ENCODE data around the gene CNNM4. TPM values are rescaled to one million over a fixed set of nuclear protein-coding genes. Genes with fewer than 3 reads are reported as not detected.

Gene CNNM4
- polyA plus RNA-seq (2013, experiment 1 of 2): 5.8 TPM
- 6.9 TPM for polyA plus RNA-seq (2013, experiment 2 of 2)

DNA sequence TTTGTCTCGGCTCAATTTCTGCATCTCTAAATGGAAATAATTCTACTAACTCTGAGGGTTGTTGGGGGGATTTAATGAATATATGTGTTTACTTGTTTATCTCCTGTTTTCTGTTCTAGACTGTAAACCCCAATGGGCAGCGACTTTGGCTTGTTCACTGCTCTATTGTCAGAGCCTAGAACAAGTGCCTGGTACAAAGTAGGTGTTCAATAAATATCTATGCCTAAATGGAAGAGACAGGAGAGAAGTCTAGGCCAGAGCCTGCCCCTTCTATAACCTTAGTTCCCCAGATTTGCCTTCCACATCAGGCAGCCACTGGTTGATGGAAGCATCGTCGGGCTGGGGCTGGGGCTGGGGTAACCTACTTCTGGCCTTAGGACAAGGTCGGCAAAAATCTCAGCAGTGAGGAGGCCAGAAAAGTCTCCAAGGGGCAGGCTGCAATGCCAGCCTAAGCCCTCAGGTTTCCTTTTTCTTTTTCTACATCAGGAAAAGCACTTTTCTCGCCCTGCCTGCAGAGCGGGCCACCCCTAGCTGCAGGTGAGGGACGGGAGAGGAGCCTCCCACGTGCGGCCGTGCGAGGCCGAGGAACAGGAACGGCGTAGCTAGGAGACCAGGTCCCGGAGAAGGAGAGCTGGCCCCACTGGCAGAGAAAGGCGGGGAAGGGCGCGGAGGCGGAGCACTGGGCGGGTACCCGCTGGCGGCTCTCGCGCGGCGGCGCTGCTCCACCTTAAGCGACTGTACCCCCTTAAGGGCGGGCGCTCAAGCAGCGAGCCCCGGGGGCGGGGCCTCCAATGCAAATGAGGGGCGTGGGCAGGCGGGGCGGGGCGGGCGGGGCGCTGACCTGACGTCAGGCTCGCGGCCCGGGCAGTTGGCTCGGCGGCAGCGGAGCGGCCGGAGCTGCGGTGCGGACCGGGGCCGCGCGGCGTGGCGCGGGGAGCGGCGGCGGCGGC lies at the start of gene CNNM4:
CNNM4 (plus strand) TSS at position 867 of the 950 bp plus-strand sequence. CDS start 98 bp downstream, outside the sequence.
- peak within 1 kb of the TSS; percentile 69 for H3K27ac ChIP-seq (ENCODE audit: low read depth, low read length)
- peaks cover 28% of the 10 kb centered on the region for H3K4me1 ChIP-seq (ENCODE audit: insufficient read depth, low read length)
- 6% methylated on average over 62 of the region's 62 CpGs for WGBS
- H3K4me3 ChIP-seq (ENCODE audit: low read length): peak within 1 kb of the TSS; percentile 75
- H3K9ac ChIP-seq (ENCODE audit: low read depth, low read length): peak within 1 kb of the TSS; percentile 74
- no peaks in the 10 kb centered on the region for H3K9me3 ChIP-seq (ENCODE audit: insufficient read depth, low read depth, low read length)
- H3K27me3 ChIP-seq (ENCODE audit: insufficient read depth, low read length): no peaks in the 10 kb centered on the region
- no peaks in the 10 kb centered on the region for H3K36me3 ChIP-seq (ENCODE audit: insufficient read depth, low read length)

DNA sequence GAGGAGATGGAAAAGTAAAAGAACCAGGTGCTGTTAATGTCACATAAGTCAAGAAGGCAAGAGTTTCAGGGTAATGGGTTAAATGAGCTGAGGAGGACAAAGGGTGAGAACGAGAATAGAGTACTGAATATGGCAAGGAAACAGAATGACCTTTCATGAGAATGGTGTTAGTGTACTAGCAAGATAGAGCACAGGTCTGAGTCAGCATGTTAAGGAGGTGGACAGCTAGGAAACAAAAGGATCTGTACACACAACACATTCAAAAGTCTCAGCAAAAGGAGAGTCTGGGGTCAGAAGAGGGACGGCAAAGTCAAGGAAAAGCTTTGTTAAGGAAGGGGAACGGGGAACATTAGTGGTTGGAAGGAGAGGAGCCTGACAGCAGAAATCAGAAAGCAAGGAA lies 49.7 kb upstream of the CNNM4 start:
- H3K9ac ChIP-seq (ENCODE audit: low read depth, low read length): no peak overlapping the region
- H3K9me3 ChIP-seq (ENCODE audit: insufficient read depth, low read depth, low read length): peaks cover 4% of the 10 kb centered on the region; the same call in 1 of the 2 replicates
- no peak overlapping the region for H3K27ac ChIP-seq (ENCODE audit: low read depth, low read length)
- 92% methylated on average over 3 of the region's 3 CpGs for WGBS
- H3K27me3 ChIP-seq (ENCODE audit: insufficient read depth, low read length): no peaks in the 10 kb centered on the region
- H3K4me1 ChIP-seq (ENCODE audit: insufficient read depth, low read length): no peaks in the 10 kb centered on the region
- H3K4me3 ChIP-seq (ENCODE audit: low read length): no peak overlapping the region
- H3K36me3 ChIP-seq (ENCODE audit: insufficient read depth, low read length): peaks cover 71% of the 10 kb centered on the region

DNA sequence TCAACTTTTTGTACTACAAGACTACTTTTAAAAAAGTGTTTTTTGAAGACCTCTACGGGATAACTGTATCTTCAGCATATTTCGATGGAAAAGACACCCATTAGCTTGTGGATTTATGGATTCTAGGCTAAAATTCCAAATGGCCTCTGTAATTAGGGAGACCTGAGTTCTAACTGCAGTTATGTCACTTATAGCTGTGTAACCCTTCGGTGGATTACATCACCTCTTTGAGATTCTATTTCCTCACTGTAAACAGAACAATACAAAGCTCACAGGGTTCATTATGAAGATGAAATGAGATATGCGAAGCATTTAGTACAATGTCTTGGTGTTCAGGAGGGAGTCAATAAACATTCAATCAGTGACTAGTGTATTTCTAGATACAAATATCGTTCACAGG lies 45.0 kb upstream of the CNNM4 start:
- no peaks in the 10 kb centered on the region for H3K4me1 ChIP-seq (ENCODE audit: insufficient read depth, low read length)
- no peaks in the 10 kb centered on the region for H3K9me3 ChIP-seq (ENCODE audit: insufficient read depth, low read depth, low read length)
- no peak overlapping the region for H3K4me3 ChIP-seq (ENCODE audit: low read length)
- H3K27ac ChIP-seq (ENCODE audit: low read depth, low read length): no peak overlapping the region
- H3K36me3 ChIP-seq (ENCODE audit: insufficient read depth, low read length): peaks cover 46% of the 10 kb centered on the region
- no peaks in the 10 kb centered on the region for H3K27me3 ChIP-seq (ENCODE audit: insufficient read depth, low read length)
- no peak overlapping the region for H3K9ac ChIP-seq (ENCODE audit: low read depth, low read length)
- WGBS: 93% methylated on average over 4 of the region's 5 CpGs

DNA sequence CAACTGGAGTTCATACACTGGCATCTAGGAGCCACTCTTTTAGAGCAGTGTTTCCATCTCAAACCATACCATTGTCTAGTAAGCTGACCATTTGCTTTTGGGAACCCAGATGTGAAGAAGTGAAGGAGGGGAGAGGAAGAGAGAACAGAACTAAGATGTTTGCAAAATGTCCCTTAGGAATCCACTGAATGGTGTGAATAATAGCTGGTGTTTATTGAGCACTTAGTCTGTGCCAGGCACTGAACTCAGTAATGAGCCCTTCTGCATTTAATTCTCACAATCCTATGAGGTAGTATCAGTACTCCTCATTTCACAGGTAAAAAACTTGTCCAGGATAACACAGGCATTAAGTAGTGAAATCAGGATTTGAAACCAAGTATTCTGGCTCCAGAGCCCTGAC lies 44.3 kb upstream of the CNNM4 start:
- Histone ChIP-seq H3K36me3 (ENCODE audit: insufficient read depth, low read length) (peaks cover 39% of the 10 kb centered on the region), H3K9ac (ENCODE audit: low read depth, low read length) (no peak overlapping the region), H3K27ac (ENCODE audit: low read depth, low read length) (no peak overlapping the region), H3K4me3 (ENCODE audit: low read length) (no peak overlapping the region), H3K9me3 (ENCODE audit: insufficient read depth, low read depth, low read length) (no peaks in the 10 kb centered on the region), H3K27me3 (ENCODE audit: insufficient read depth, low read length) (no peaks in the 10 kb centered on the region), H3K4me1 (ENCODE audit: insufficient read depth, low read length) (no peaks in the 10 kb centered on the region)

DNA sequence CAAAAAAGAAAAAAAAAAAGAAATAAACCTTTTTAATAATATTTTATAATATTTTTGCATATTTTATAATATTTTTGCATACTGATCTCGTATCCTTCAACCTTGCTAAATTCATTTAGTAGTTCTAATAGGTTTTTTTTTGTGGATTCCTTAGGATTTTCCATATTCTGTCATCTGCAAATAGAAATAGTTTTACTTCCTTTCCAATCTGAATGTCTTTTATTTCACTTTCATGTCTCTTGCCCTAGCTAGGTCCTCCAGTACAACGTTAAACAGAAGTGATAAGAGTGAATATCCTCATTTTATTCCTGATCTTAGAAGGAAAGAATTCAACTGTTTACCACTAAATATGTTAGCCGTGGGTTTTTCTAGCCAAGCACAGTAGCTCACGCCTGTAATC lies 34.6 kb upstream of the CNNM4 start:
- H3K4me1 ChIP-seq (ENCODE audit: insufficient read depth, low read length): no peaks in the 10 kb centered on the region
- H3K9me3 ChIP-seq (ENCODE audit: insufficient read depth, low read depth, low read length): no peaks in the 10 kb centered on the region
- no peak overlapping the region for H3K9ac ChIP-seq (ENCODE audit: low read depth, low read length)
- no peak overlapping the region for H3K27ac ChIP-seq (ENCODE audit: low read depth, low read length)
- 76% methylated on average over 3 of the region's 4 CpGs for WGBS
- H3K27me3 ChIP-seq (ENCODE audit: insufficient read depth, low read length): no peaks in the 10 kb centered on the region
- H3K4me3 ChIP-seq (ENCODE audit: low read length): no peak overlapping the region
- H3K36me3 ChIP-seq (ENCODE audit: insufficient read depth, low read length): peaks cover 55% of the 10 kb centered on the region

DNA sequence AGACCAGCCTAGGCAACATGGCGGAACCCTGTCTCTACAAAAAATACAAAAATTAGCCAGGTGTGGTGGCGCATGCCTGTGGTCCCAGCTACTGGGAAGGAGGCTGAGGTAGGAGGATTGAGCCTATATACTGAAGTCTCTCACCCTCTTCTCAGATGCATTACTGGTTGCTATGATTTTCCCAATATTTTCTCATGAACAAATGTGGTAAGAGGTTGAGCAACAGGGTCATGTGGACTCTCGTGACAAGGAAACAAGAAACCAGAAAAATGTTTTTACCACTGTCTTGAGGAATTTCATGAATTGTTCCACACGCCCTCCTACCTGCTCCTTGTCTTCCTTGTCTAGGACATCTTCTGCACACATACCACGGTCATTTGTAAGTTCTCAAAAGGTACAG lies 33.3 kb upstream of the CNNM4 start:
- Histone ChIP-seq H3K9me3 (ENCODE audit: insufficient read depth, low read depth, low read length) (no peaks in the 10 kb centered on the region), H3K27ac (ENCODE audit: low read depth, low read length) (no peak overlapping the region), H3K36me3 (ENCODE audit: insufficient read depth, low read length) (peaks cover 64% of the 10 kb centered on the region), H3K27me3 (ENCODE audit: insufficient read depth, low read length) (no peaks in the 10 kb centered on the region), H3K4me1 (ENCODE audit: insufficient read depth, low read length) (no peaks in the 10 kb centered on the region), H3K4me3 (ENCODE audit: low read length) (no peak overlapping the region), H3K9ac (ENCODE audit: low read depth, low read length) (no peak overlapping the region)
- 94% methylated on average over 5 of the region's 5 CpGs for WGBS

DNA sequence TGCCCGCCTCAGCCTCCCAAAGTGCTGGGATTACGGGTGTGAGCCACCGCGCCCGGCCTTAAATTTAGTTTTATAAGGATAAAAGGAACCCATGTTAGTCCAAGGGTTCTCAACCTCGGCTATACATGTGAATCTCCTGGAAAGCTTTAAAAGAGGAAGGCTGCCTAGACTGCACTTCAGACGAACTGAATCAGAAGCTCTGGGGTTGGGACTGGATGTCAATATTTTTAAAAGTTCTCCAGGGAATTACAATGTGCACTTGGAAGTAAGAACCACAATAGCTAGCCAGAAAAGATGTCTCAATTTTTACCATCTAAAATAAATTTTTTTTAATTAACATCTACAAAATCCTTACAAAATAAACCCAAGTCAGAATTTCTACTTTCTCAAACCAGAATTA lies 31.0 kb upstream of the CNNM4 start:
- H3K4me3 ChIP-seq (ENCODE audit: low read length): no peak overlapping the region
- no peaks in the 10 kb centered on the region for H3K27me3 ChIP-seq (ENCODE audit: insufficient read depth, low read length)
- H3K9ac ChIP-seq (ENCODE audit: low read depth, low read length): no peak overlapping the region
- H3K36me3 ChIP-seq (ENCODE audit: insufficient read depth, low read length): peaks cover 77% of the 10 kb centered on the region
- 96% methylated on average over 7 of the region's 7 CpGs for WGBS
- no peaks in the 10 kb centered on the region for H3K4me1 ChIP-seq (ENCODE audit: insufficient read depth, low read length)
- no peaks in the 10 kb centered on the region for H3K9me3 ChIP-seq (ENCODE audit: insufficient read depth, low read depth, low read length)
- H3K27ac ChIP-seq (ENCODE audit: low read depth, low read length): no peak overlapping the region

DNA sequence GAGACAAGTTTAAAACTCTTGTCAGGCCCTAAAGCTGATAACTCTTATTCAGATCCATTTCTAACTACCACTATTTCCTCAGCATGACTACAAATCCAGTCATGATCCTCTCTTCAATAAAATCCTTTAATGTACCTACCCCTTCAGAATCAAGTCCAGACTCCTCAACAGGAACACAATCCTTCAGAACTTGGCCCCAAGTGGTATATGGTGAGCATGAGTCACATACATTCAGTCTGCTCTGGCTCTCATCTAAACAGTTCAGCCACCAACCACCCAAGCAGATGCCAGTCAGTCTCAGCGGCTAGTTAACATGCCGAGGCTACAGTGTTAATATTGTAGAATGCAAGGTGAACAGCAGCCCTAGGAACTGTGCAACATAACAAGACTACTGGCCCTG lies 30.5 kb upstream of the CNNM4 start:
- no peak overlapping the region for H3K9ac ChIP-seq (ENCODE audit: low read depth, low read length)
- H3K27me3 ChIP-seq (ENCODE audit: insufficient read depth, low read length): no peaks in the 10 kb centered on the region
- WGBS: 96% methylated on average over 2 of the region's 2 CpGs
- H3K36me3 ChIP-seq (ENCODE audit: insufficient read depth, low read length): peaks cover 81% of the 10 kb centered on the region
- no peak overlapping the region for H3K4me3 ChIP-seq (ENCODE audit: low read length)
- H3K9me3 ChIP-seq (ENCODE audit: insufficient read depth, low read depth, low read length): no peaks in the 10 kb centered on the region
- H3K4me1 ChIP-seq (ENCODE audit: insufficient read depth, low read length): no peaks in the 10 kb centered on the region
- no peak overlapping the region for H3K27ac ChIP-seq (ENCODE audit: low read depth, low read length)

DNA sequence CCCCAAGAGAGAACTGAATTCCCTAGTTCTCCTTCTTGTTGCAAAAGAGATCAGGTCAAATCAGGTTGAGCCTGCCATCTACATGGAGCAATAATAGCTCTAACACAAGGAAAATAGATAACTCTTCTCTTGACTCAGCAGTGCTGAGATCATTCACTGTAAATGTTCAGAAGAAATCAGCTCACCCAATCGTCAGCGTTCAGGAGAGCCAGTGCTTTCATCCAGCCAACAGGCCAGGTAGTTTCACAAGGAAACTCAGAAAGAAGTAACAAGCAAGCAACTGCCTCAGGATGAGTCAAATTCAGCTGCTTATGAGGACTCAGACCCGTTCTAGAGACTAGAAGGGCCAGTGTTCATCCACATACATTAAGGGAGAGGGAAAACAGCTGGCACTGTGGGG lies 26.8 kb upstream of the CNNM4 start:
- H3K27me3 ChIP-seq (ENCODE audit: insufficient read depth, low read length): no peaks in the 10 kb centered on the region
- no peak overlapping the region for H3K27ac ChIP-seq (ENCODE audit: low read depth, low read length)
- no peaks in the 10 kb centered on the region for H3K4me1 ChIP-seq (ENCODE audit: insufficient read depth, low read length)
- no peak overlapping the region for H3K9ac ChIP-seq (ENCODE audit: low read depth, low read length)
- peaks cover 80% of the 10 kb centered on the region for H3K36me3 ChIP-seq (ENCODE audit: insufficient read depth, low read length)
- no peak overlapping the region for H3K4me3 ChIP-seq (ENCODE audit: low read length)
- 92% methylated on average over 3 of the region's 3 CpGs for WGBS
- no peaks in the 10 kb centered on the region for H3K9me3 ChIP-seq (ENCODE audit: insufficient read depth, low read depth, low read length)

DNA sequence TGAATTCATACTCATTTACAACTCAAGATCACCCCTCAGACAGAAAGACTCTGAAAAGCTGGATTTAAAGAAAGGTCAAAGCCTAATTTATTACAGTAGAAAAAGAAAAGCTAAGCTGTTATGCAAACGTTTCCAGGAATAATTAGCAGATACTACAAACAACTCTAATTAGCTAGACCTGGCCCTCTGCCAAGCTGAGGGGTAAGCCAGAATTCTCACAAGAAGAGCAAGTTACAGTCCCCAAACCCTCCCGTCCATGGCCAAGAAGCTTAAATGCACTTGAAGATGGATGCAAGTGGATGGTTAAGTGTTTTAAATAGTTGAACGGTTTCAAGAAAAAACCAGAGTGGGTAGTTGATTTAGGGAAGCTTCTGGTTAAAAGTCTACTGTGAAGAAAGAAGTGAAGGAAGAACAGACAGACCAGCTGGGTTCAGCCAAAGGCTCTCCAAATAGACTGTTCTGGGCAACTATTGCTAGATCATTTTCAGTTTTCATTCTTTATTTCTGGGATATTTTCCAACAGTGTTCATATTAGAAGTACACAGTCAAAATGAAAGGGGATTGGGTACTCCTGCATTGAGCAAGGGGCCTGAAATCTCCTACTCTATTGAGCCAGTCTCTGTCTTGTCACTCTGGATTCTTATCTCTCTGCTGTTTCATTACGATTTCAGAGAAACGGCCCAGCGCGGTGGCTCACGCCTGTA lies 25.7 kb upstream of the CNNM4 start:
- Histone ChIP-seq H3K27ac (ENCODE audit: low read depth, low read length) (no peak overlapping the region), H3K36me3 (ENCODE audit: insufficient read depth, low read length) (peaks cover 72% of the 10 kb centered on the region), H3K9ac (ENCODE audit: low read depth, low read length) (no peak overlapping the region), H3K27me3 (ENCODE audit: insufficient read depth, low read length) (no peaks in the 10 kb centered on the region), H3K4me3 (ENCODE audit: low read length) (no peak overlapping the region), H3K9me3 (ENCODE audit: insufficient read depth, low read depth, low read length) (no peaks in the 10 kb centered on the region), H3K4me1 (ENCODE audit: insufficient read depth, low read length) (no peaks in the 10 kb centered on the region)
- WGBS: 95% methylated on average over 8 of the region's 8 CpGs

DNA sequence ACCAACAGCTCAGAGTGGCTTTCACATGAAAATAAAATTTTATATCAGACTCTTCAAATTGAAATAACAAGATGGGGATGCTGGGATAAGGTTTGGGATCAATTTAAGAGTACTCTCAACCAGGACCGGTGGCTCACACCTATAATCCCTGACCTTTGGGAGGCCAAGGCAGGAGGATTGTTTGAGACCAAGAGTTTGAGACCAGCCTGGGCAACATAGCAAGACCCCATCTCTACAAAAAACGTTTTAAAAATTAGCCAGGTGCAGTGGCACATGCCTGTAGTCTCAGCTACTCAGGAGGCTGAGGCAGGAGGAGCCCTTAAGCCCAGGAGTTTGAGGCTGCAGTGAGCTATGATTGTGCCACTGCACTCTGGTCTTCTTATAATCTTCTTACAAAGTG lies 23.5 kb upstream of the CNNM4 start:
- Histone ChIP-seq H3K9ac (ENCODE audit: low read depth, low read length) (no peak overlapping the region), H3K36me3 (ENCODE audit: insufficient read depth, low read length) (peaks cover 51% of the 10 kb centered on the region), H3K4me3 (ENCODE audit: low read length) (no peak overlapping the region), H3K27ac (ENCODE audit: low read depth, low read length) (no peak overlapping the region), H3K27me3 (ENCODE audit: insufficient read depth, low read length) (no peaks in the 10 kb centered on the region), H3K9me3 (ENCODE audit: insufficient read depth, low read depth, low read length) (no peaks in the 10 kb centered on the region), H3K4me1 (ENCODE audit: insufficient read depth, low read length) (no peaks in the 10 kb centered on the region)
- WGBS: 93% methylated on average over 2 of the region's 2 CpGs

Measured in HUES64 (cell line).